ENCODE data around the gene HSCB. TPM values are rescaled to one million over a fixed set of nuclear protein-coding genes. Genes with fewer than 3 reads are reported as not detected.
A peak's percentile ranks its signal among the peaks of the same experiment; 100 is the strongest.
"Not testable (repeated sequence)": the region's sequence is repeated elsewhere in the genome, so short reads cannot be mapped to it uniquely, and the experiment has no call there.

HSCB gene
- total RNA-seq (2014; rRNA removed) (13.9 and 14.1 TPM in 2 replicates), Bru-seq, nascent RNA (percentile 63 among the genes with signal in this experiment), BruChase-seq, experiment 1, labeled RNA remaining after a 6-hour chase (percentile 65 among the genes with signal in this experiment), BruChase-seq, experiment 2, labeled RNA remaining after a 2-hour chase (percentile 63 among the genes with signal in this experiment)
- long read RNA-seq, transcript HSCB-201 (6 exons, 1,114 nt): major isoform, 7 of 17 reads
- long read RNA-seq, partial matches to known transcripts: 1 of 17 reads
- long read RNA-seq, other reads (novel, unspliced or antisense): 6 of 17 reads

GRCh38 chr22:28741785-28742561 lies at the start of gene HSCB, which contains the start of gene CHEK2:
HSCB (plus strand) TSS chr22:28742039; CDS start chr22:28742096, 57 bp downstream.
CHEK2 (minus strand) TSS chr22:28741820; CDS start chr22:28734721, 7,099 bp downstream.
- Histone ChIP-seq H3K9me3 (ENCODE audit: low read length) (no peaks in the 10 kb centered on the region), H3K4me3 (ENCODE audit: low read length) (peak within 1 kb of the TSS; percentile 81), H3F3A (ENCODE audit: low read length, unreplicated experiment) (no peaks in the 10 kb centered on the region), H3K9me2 (replicated peaks; ENCODE audit: low read length) (no peaks in the 10 kb centered on the region), H2AFZ (ENCODE audit: low read length) (peak within 1 kb of the TSS; percentile 97), H3K27me3 (ENCODE audit: low read length) (no peaks in the 10 kb centered on the region), H3K9ac (ENCODE audit: low read length) (peak within 1 kb of the TSS; percentile 95), H3K36me3 (ENCODE audit: low read depth, low read length) (no peaks in the 10 kb centered on the region; the same call in 1 of the 2 replicates), H4K20me1 (ENCODE audit: low read length) (no peaks in the 10 kb centered on the region), H3K79me2 (ENCODE audit: low read length) (peaks cover 54% of the 10 kb centered on the region), H3K4me1 (ENCODE audit: insufficient read depth, low read length) (peaks cover 7% of the 10 kb centered on the region), H3K27ac (ENCODE audit: low read length) (peak within 1 kb of the TSS; percentile 66), H3K4me2 (ENCODE audit: low read length) (peak within 1 kb of the TSS; percentile 88)
- POLR2A ChIA-PET (ENCODE audit: unreplicated experiment): no interaction called here
- peak; percentile 96 for DNase-seq
- TSS peak; percentile 75 for BruUV-seq (replicated peaks)
- ATAC-seq: peak; percentile 91
- intact Hi-C loops (cut with micrococcal nuclease): loop anchor here (2.0 kb wide), 1 partner anchor 31 kb away; no protein-coding TSS in a partner anchor
- 0 out of 2 replicates have a peak, but pooled peaks have one; percentile 21 for TF ChIP-seq CTCF (conservative IDR thresholded peaks at IDR 0.05; ENCODE audit: low read depth, low read length)
- TF ChIP-seq EZH2 (IDR thresholded peaks at IDR 0.05; ENCODE audit: low read length, unreplicated experiment): no peak
- CTCF ChIA-PET: interaction anchor here (0.6 kb wide), 1 partner anchor 31 kb away, joined by 3 read pairs; no protein-coding TSS in a partner anchor

- H3K4me1 ChIP-seq (ENCODE audit: insufficient read depth, low read length); H3F3A ChIP-seq (ENCODE audit: low read length, unreplicated experiment); ATAC-seq; H3K27me3 ChIP-seq (ENCODE audit: low read length); H3K9me3 ChIP-seq (ENCODE audit: low read length); BruUV-seq (replicated peaks); H3K79me2 ChIP-seq (ENCODE audit: low read length); H3K27ac ChIP-seq (ENCODE audit: low read length); H3K4me2 ChIP-seq (ENCODE audit: low read length); H3K9ac ChIP-seq (ENCODE audit: low read length); intact Hi-C loops (cut with micrococcal nuclease); H3K36me3 ChIP-seq (ENCODE audit: low read depth, low read length); H3K9me2 ChIP-seq (replicated peaks; ENCODE audit: low read length); H4K20me1 ChIP-seq (ENCODE audit: low read length); H3K4me3 ChIP-seq (ENCODE audit: low read length); DNase-seq; POLR2A ChIA-PET (ENCODE audit: unreplicated experiment); H2AFZ ChIP-seq (ENCODE audit: low read length); CTCF ChIA-PET: not testable (repeated sequence)
Observed at GRCh38 chr22:28693041-28693760, 48.6 kb upstream of the HSCB start.

- Histone ChIP-seq H2AFZ (ENCODE audit: low read length) (no peak overlapping the region), H3F3A (ENCODE audit: low read length, unreplicated experiment) (no peaks in the 10 kb centered on the region), H3K36me3 (ENCODE audit: low read depth, low read length) (0 out of 2 replicates have a peak, but pooled peaks cover 2% of the 10 kb centered on the region), H3K27ac (ENCODE audit: low read length) (no peak overlapping the region), H3K4me2 (ENCODE audit: low read length) (no peak overlapping the region), H3K4me1 (ENCODE audit: insufficient read depth, low read length) (no peaks in the 10 kb centered on the region), H3K79me2 (ENCODE audit: low read length) (no peaks in the 10 kb centered on the region), H3K9ac (ENCODE audit: low read length) (no peak overlapping the region), H4K20me1 (ENCODE audit: low read length) (no peaks in the 10 kb centered on the region), H3K4me3 (ENCODE audit: low read length) (no peak overlapping the region), H3K27me3 (ENCODE audit: low read length) (no peaks in the 10 kb centered on the region), H3K9me3 (ENCODE audit: low read length) (no peaks in the 10 kb centered on the region), H3K9me2 (replicated peaks; ENCODE audit: low read length) (no peaks in the 10 kb centered on the region)
- DNase-seq (no peak), ATAC-seq (no peak)
- intact Hi-C loops (cut with micrococcal nuclease): no loop called here
- no TSS peak for BruUV-seq (replicated peaks)
- no peak for TF ChIP-seq EZH2phosphoT487 (IDR thresholded peaks at IDR 0.05; ENCODE audit: borderline replicate concordance, low read length)
- TF ChIP-seq EZH2 (IDR thresholded peaks at IDR 0.05; ENCODE audit: low read length, unreplicated experiment): no peak
- no peak for TF ChIP-seq CTCF (conservative IDR thresholded peaks at IDR 0.05; ENCODE audit: low read depth, low read length)
- ChIA-PET CTCF (no interaction called here), POLR2A (ENCODE audit: unreplicated experiment) (no interaction called here)
Observed at GRCh38 chr22:28702891-28703290, 38.9 kb upstream of the HSCB start.
